Loucy (cell line): ENCODE data around the gene BABAM2.

ENCODE experiments used
- EZH2phosphoT487 ChIP-seq: fragments of 200-600 bp; IDR thresholded peaks from 2 replicates; pipeline ENCODE4 v1.6.1; 2018; ENCODE audit warnings: antibody characterized with exemption, mild to moderate bottlenecking, moderate library complexity, borderline replicate concordance
- TF ChIP-seq, protein P1 (sequence below): fragments of 200-600 bp; sonication (generic); conservative IDR thresholded peaks from 2 replicates; pipeline ENCODE4 v1.5.1; 2014; ENCODE audit warnings: mild to moderate bottlenecking, antibody characterized with exemption, low read length

DNA sequence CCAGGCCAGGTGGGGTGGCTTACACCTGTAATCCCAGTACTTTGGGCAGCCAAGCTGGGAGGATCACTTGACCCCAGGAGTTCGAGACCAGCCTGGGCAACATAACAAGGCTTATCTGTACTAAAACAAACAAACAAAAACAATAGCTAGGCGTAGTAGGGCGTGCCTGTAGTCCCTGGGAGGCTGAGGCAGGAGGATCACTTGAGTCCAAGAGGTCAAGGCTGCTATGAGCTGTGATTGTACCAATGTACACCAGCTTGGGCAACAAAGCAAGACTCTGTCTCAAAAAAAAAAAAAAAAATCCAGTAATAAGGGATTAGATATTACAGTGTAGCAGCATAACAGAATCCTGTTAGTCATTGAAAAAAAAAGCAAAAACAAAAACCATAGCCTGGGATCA, 279.0 kb downstream of the BABAM2 start:
- TF ChIP-seq, protein P1, sequence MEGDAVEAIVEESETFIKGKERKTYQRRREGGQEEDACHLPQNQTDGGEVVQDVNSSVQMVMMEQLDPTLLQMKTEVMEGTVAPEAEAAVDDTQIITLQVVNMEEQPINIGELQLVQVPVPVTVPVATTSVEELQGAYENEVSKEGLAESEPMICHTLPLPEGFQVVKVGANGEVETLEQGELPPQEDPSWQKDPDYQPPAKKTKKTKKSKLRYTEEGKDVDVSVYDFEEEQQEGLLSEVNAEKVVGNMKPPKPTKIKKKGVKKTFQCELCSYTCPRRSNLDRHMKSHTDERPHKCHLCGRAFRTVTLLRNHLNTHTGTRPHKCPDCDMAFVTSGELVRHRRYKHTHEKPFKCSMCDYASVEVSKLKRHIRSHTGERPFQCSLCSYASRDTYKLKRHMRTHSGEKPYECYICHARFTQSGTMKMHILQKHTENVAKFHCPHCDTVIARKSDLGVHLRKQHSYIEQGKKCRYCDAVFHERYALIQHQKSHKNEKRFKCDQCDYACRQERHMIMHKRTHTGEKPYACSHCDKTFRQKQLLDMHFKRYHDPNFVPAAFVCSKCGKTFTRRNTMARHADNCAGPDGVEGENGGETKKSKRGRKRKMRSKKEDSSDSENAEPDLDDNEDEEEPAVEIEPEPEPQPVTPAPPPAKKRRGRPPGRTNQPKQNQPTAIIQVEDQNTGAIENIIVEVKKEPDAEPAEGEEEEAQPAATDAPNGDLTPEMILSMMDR, result no peak
- no peak for TF ChIP-seq EZH2phosphoT487
